Activated CD8-positive, alpha-beta memory T cell treated with anti-CD3 and anti-CD28 coated beads for 24 hours (primary cell): ENCODE measurements around the gene UHRF2.
"Not testable (repeated sequence)": the region's sequence is repeated elsewhere in the genome, so short reads cannot be mapped to it uniquely, and the experiment has no call there.

ENCODE experiments used
- DNase-seq: peaks from one replicate; pipeline ENCODE4 v3.0.0-alpha.2; 2020

The UHRF2 gene

GRCh38 chr9:6412487-6413364, at the start of gene UHRF2:
Gene UHRF2, plus strand, starts transcription at chr9:6413199. Its CDS starts 292 bp downstream, at chr9:6413491.
- DNase-seq: peak; percentile 99

GRCh38 chr9:6367128-6367890, 45.7 kb upstream of the UHRF2 start:
- no peak for DNase-seq

- no peak for DNase-seq
Observed at GRCh38 chr9:6368831-6369230, 44.2 kb upstream of the UHRF2 start.

GRCh38 chr9:6381477-6382012, 31.5 kb upstream of the UHRF2 start:
- not testable (repeated sequence) for DNase-seq

- no peak for DNase-seq
Observed at GRCh38 chr9:6382681-6383080, 30.3 kb upstream of the UHRF2 start.

GRCh38 chr9:6383551-6384225, 29.3 kb upstream of the UHRF2 start:
- no peak for DNase-seq

- DNase-seq: no peak
Observed at GRCh38 chr9:6384732-6385131, 28.3 kb upstream of the UHRF2 start.

- DNase-seq: no peak
Observed at GRCh38 chr9:6399071-6399470, 13.9 kb upstream of the UHRF2 start.

- DNase-seq: no peak
Observed at GRCh38 chr9:6405371-6405770, 7.6 kb upstream of the UHRF2 start.

GRCh38 chr9:6407778-6408177, 5.2 kb upstream of the UHRF2 start:
- DNase-seq: no peak

- no peak for DNase-seq
Observed at GRCh38 chr9:6408320-6408719, 4.7 kb upstream of the UHRF2 start.

GRCh38 chr9:6409811-6410210, 3.2 kb upstream of the UHRF2 start:
- no peak for DNase-seq

GRCh38 chr9:6410633-6411032, 2.4 kb upstream of the UHRF2 start:
- no peak for DNase-seq

GRCh38 chr9:6413365-6414246, 607 bp downstream of the UHRF2 start:
- no peak for DNase-seq

- no peak for DNase-seq
Observed at GRCh38 chr9:6414247-6414641, 1.2 kb downstream of the UHRF2 start.

- DNase-seq: no peak
Observed at GRCh38 chr9:6415266-6415665, 2.3 kb downstream of the UHRF2 start.

GRCh38 chr9:6417186-6417585, 4.2 kb downstream of the UHRF2 start:
- DNase-seq: no peak

- DNase-seq: no peak
Observed at GRCh38 chr9:6418764-6419163, 5.8 kb downstream of the UHRF2 start.

- no peak for DNase-seq
Observed at GRCh38 chr9:6424940-6425339, 11.9 kb downstream of the UHRF2 start.

GRCh38 chr9:6426117-6426516, 13.1 kb downstream of the UHRF2 start:
- no peak for DNase-seq

GRCh38 chr9:6428940-6429889, 16.2 kb downstream of the UHRF2 start:
- DNase-seq: no peak
